GM18508 (cell line): Measurements from ENCODE around the gene PPIF.

Experiments
- ATAC-seq: cut with Tn5 transposase; IDR thresholded peaks from one replicate; pipeline ENCODE4 v1.9.1; 2021; ENCODE audit warnings: moderate number of reproducible peaks; ENCODE audit not compliant: insufficient read depth, unreplicated experiment

The PPIF gene

GRCh38 chr10:79360499-79361342 is 13.5 kb downstream of the PPIF start:
- ATAC-seq: no peak

GRCh38 chr10:79361726-79362397 is 14.6 kb downstream of the PPIF start:
- ATAC-seq: no peak

- ATAC-seq: no peak
Measured at GRCh38 chr10:79367426-79368189, 20.3 kb downstream of the PPIF start.

- ATAC-seq: no peak
Measured at GRCh38 chr10:79372871-79373270, 25.6 kb downstream of the PPIF start.

GRCh38 chr10:79374312-79375191 is 27.3 kb downstream of the PPIF start:
- ATAC-seq: no peak

- no peak for ATAC-seq
Measured at GRCh38 chr10:79375321-79376077, 28.2 kb downstream of the PPIF start.

- no peak for ATAC-seq
Measured at GRCh38 chr10:79376078-79376628, 28.9 kb downstream of the PPIF start.

GRCh38 chr10:79376751-79377556 is 29.7 kb downstream of the PPIF start:
- no peak for ATAC-seq

- ATAC-seq: no peak
Measured at GRCh38 chr10:79377557-79378382, 30.5 kb downstream of the PPIF start.

- no peak for ATAC-seq
Measured at GRCh38 chr10:79378383-79378646, 31.0 kb downstream of the PPIF start.

- ATAC-seq: no peak
Measured at GRCh38 chr10:79378647-79379511, 31.6 kb downstream of the PPIF start.

GRCh38 chr10:79379512-79380124 is 32.3 kb downstream of the PPIF start:
- ATAC-seq: no peak

GRCh38 chr10:79380125-79380945 is 33.1 kb downstream of the PPIF start:
- no peak for ATAC-seq

- no peak for ATAC-seq
Measured at GRCh38 chr10:79380946-79381721, 33.9 kb downstream of the PPIF start.

- ATAC-seq: no peak
Measured at GRCh38 chr10:79381804-79382221, 34.5 kb downstream of the PPIF start.
